K562 (cell line): ENCODE results near the gene ZNF490.

Experiments used
- ARNT ChIP-seq, 2 experiments: fragments of 450-650 bp; IDR thresholded peaks; 2 replicates each; pipeline ENCODE4 v1.6.1; 2016; ENCODE audit warnings: mild to moderate bottlenecking in 1 of 2
- GATAD2A ChIP-seq: fragments of 450-650 bp; IDR thresholded peaks from 2 replicates; pipeline ENCODE4 v1.6.1; 2017
- HDAC3 ChIP-seq: fragments of 450-650 bp; IDR thresholded peaks from 2 replicates; pipeline ENCODE4 v1.6.1; 2018; ENCODE audit warnings: borderline replicate concordance, mild to moderate bottlenecking, moderate library complexity; ENCODE audit not compliant: partially characterized antibody
- MTA1 ChIP-seq: fragments of 450-650 bp; IDR thresholded peaks from 2 replicates; pipeline ENCODE4 v1.6.1; 2017; ENCODE audit warnings: borderline replicate concordance
- RFX1 ChIP-seq: fragments of 450-650 bp; IDR thresholded peaks from 2 replicates; pipeline ENCODE4 v1.6.1; 2016; ENCODE audit warnings: mild to moderate bottlenecking, moderate library complexity
- TEAD2 ChIP-seq: fragments of 450-650 bp; IDR thresholded peaks from 2 replicates; pipeline ENCODE4 v1.6.1; 2016; ENCODE audit warnings: missing genetic modification characterization, control low read depth, missing compliant biosample characterization
- ZNF274 ChIP-seq: IDR thresholded peaks from 2 replicates; pipeline ENCODE4 v1.6.1; 2011; ENCODE audit warnings: low read depth, mild to moderate bottlenecking, low read length, moderate library complexity, borderline replicate concordance
- ZNF561 ChIP-seq: fragments of 450-650 bp; formaldehyde crosslinking; conservative IDR thresholded peaks from 2 replicates; pipeline ENCODE4 v1.4.0; 2020; ENCODE audit warnings: mild to moderate bottlenecking, moderate library complexity
- TF ChIP-seq, protein P1 (sequence below), 3 experiments: IDR thresholded peaks in 2 of 3; conservative IDR thresholded peaks in 1 of 3; 2 replicates each; pipeline ENCODE4 v1.5.1; 2011 to 2012; ENCODE audit warnings: low read length in 3 of 3, mild to moderate bottlenecking in 3 of 3, control low read depth in 2 of 3, improper control_type of control experiment in 1 of 3, inconsistent platforms in 1 of 3, low read depth in 1 of 3, mixed read lengths in 1 of 3, moderate library complexity in 1 of 3; ENCODE audit not compliant: insufficient read depth in 2 of 3

DNA sequence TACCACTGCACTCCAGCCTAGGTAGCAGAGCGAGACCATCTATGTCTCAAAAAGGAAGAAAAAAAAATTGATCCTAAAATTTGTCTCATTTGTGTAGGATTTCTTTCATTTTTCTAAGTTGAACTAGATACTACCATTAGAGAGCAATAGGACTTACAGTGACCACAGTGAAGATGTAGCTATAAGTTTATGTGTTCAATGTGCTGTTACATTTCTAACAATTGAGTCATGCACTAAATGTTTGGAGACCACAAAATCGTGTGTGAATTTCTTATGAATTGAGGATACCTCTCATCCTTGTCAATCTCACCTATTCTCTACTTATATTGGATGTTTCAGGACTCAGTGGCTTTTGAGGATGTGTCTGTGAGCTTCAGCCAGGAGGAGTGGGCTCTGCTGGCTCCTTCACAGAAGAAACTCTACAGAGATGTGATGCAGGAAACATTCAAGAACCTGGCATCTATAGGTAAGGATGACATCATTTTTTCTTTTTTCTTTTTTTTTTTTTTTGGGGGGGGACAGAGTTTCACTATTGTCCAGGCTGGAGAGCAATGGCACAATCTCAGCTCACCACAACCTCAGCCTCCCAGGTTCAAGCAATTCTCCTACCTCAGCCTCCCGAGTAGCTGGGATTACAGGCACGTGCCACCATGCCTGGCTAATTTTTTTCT is 12.9 kb upstream of the ZNF490 start:
- TF ChIP-seq ZNF561 (CRISPR knock-in tag): no peak
- no peak for TF ChIP-seq MTA1
- no peak for TF ChIP-seq ARNT (IDR thresholded peaks at IDR 0.05)
- no peak for TF ChIP-seq HDAC3
- TF ChIP-seq, protein P1, sequence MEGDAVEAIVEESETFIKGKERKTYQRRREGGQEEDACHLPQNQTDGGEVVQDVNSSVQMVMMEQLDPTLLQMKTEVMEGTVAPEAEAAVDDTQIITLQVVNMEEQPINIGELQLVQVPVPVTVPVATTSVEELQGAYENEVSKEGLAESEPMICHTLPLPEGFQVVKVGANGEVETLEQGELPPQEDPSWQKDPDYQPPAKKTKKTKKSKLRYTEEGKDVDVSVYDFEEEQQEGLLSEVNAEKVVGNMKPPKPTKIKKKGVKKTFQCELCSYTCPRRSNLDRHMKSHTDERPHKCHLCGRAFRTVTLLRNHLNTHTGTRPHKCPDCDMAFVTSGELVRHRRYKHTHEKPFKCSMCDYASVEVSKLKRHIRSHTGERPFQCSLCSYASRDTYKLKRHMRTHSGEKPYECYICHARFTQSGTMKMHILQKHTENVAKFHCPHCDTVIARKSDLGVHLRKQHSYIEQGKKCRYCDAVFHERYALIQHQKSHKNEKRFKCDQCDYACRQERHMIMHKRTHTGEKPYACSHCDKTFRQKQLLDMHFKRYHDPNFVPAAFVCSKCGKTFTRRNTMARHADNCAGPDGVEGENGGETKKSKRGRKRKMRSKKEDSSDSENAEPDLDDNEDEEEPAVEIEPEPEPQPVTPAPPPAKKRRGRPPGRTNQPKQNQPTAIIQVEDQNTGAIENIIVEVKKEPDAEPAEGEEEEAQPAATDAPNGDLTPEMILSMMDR (IDR thresholded peaks at IDR 0.05 in 2 of 3, conservative IDR thresholded peaks at IDR 0.05 in 1 of 3; ENCODE audit: insufficient read depth in 2 of 3, low read depth in 1 of 3, low read length in 3 of 3): no peak
- no peak for TF ChIP-seq ZNF274
- TF ChIP-seq RFX1: no peak
- TF ChIP-seq GATAD2A: no peak
- no peak for TF ChIP-seq TEAD2
